Measurements from ENCODE around the gene GAMT. TPM values are rescaled to one million over a fixed set of nuclear protein-coding genes. Genes with fewer than 3 reads are reported as not detected.

Gene GAMT
- total and polyA plus RNA-seq, 2 of the 13 experiments (the other 11 are each of a cell fraction or from before 2014, with no cell fraction given): 115 to 124 TPM

GRCh38 chr19:1373534-1374249 is 27.6 kb downstream of the GAMT start (continued):
- TF ChIP-seq SNAI1 (CRISPR knock-in tag; IDR thresholded peaks at IDR 0.05; ENCODE audit: borderline replicate concordance) (peak; percentile 88), ARHGAP35 (CRISPR knock-in tag; IDR thresholded peaks at IDR 0.05; ENCODE audit: borderline replicate concordance) (no peak; the same call in 1 of the 2 replicates), ELF3 (CRISPR knock-in tag; IDR thresholded peaks at IDR 0.05) (peak; percentile 61; the same call in 1 of the 2 replicates), ZMYM4 (CRISPR knock-in tag; IDR thresholded peaks at IDR 0.05) (0 out of 2 replicates have a peak, but pooled peaks have one; percentile 22), ZNF749 (CRISPR knock-in tag; IDR thresholded peaks at IDR 0.05; ENCODE audit: borderline replicate concordance) (peak; percentile 66), ZFP41 (CRISPR knock-in tag; IDR thresholded peaks at IDR 0.05; ENCODE audit: borderline replicate concordance) (no peak), SIX1 (CRISPR knock-in tag; IDR thresholded peaks at IDR 0.05; ENCODE audit: borderline replicate concordance) (peak; percentile 60; the same call in 1 of the 2 replicates), KAT8 (CRISPR knock-in tag; IDR thresholded peaks at IDR 0.05) (peak; percentile 58; the same call in 1 of the 2 replicates), ZMYM3 (CRISPR knock-in tag; IDR thresholded peaks at IDR 0.05) (peak; percentile 45; the same call in 1 of the 2 replicates), ZNF614 (CRISPR knock-in tag; IDR thresholded peaks at IDR 0.05; ENCODE audit: borderline replicate concordance) (peak; percentile 81), SP1 (IDR thresholded peaks at IDR 0.05) (no peak), SP1 (CRISPR knock-in tag; IDR thresholded peaks at IDR 0.05) (0 out of 2 replicates have a peak, but pooled peaks have one; percentile 44), BRCA1 (CRISPR knock-in tag; IDR thresholded peaks at IDR 0.05) (peak; percentile 62; the same call in 1 of the 2 replicates), ZHX1 (CRISPR knock-in tag; IDR thresholded peaks at IDR 0.05; ENCODE audit: low read depth) (peak; percentile 52; the same call in 1 of the 2 replicates), NR2F1 (CRISPR knock-in tag; IDR thresholded peaks at IDR 0.05) (peak; percentile 45 to 56; a peak in 2 of 4 replicates), GABPB1 (CRISPR knock-in tag; IDR thresholded peaks at IDR 0.05) (peak; percentile 58; the same call in 1 of the 2 replicates), TRIM22 (IDR thresholded peaks at IDR 0.05) (no peak), MEIS2 (CRISPR knock-in tag; IDR thresholded peaks at IDR 0.05) (peak; percentile 90), ZNF777 (CRISPR knock-in tag; IDR thresholded peaks at IDR 0.05) (peak; percentile 26; the same call in 1 of the 2 replicates), ZNF691 (CRISPR knock-in tag; IDR thresholded peaks at IDR 0.05; ENCODE audit: borderline replicate concordance, low read depth) (peak; percentile 9; the same call in 1 of the 2 replicates), KDM2A (CRISPR knock-in tag; IDR thresholded peaks at IDR 0.05; ENCODE audit: borderline replicate concordance, low read depth) (peak; percentile 86; the same call in 1 of the 2 replicates), FOXK1 (CRISPR knock-in tag; IDR thresholded peaks at IDR 0.05; ENCODE audit: borderline replicate concordance, low read depth) (0 out of 2 replicates have a peak, but pooled peaks have one; percentile 33)

All from HepG2 (cell line).